GM19193 (cell line): ENCODE results near the gene FUT2.

Source experiments
- POLR2A ChIP-seq: IDR thresholded peaks from 4 replicates; pipeline ENCODE4 v1.6.1; 2011; ENCODE audit not compliant: insufficient read depth, insufficient read length; ENCODE audit errors: extremely low read depth

Gene FUT2

DNA sequence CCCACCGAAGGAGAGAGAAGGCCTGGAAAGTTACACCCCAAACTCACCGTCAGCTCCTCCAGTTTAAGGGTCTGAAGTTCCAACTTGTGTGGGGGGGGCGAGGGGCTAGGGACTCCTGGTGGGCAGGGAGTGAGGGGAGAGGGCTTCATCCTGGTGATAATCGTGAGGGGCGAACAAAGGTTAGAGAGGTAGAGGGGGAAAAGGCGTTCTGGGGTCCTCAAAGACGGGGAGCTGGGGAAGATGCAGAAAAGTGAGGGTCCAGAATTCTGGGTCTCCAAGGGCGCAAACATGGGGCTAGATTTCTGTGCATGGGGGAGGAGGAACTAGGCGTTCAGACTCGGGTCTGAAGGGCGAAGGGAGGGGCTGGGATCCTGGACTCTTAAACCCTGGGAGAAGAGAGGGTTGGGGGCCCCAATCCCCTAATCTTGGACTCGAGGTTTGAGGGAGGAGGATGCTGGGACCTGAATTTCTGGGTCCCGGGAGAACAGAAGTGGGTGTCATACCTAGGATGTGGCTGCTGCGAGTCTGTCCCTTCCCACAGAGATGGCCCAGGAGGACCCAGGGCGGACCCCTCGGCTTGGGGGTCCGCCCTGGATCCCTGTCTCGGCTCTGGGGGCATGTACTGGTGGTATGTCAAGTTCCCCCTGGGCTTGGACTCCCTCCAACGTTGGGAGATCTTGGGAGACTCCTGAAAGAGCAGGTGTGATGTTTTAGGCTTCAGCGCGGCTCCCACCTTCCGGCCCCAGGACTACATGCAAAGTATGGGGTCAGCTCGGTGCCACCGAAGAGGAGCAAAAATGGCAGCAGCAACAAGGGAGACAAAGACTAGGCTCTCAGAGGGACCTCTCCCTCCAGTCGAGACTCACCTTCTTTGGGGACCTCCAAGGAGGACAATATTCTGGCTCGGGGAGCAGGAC lies 19.2 kb downstream of the FUT2 start:
- TF ChIP-seq POLR2A: no peak

DNA sequence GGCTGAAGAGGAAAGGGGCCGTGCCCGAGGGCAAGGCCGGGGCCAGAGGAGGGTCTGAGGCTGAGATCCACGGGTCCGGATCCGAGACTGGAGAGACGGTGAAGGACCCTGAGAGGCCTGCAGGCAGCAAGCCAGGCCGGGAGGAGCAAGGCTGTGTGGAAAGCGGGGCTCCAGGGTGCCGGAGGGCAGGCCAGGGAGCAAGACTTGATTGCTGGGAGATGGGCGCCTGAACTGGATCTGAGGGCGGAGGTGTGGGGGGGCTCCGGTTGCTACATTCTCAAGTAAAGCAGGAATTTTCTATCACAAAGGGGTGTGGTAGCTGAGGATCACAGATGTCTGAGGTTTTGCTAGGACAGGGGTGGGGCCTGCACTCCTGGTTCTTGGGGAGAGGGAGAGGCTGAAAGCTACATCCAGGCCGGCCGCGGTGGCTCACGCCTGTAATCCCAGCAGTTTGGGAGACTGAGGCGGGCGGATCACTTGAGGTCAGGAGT lies 20.0 kb downstream of the FUT2 start:
- TF ChIP-seq POLR2A: no peak

DNA sequence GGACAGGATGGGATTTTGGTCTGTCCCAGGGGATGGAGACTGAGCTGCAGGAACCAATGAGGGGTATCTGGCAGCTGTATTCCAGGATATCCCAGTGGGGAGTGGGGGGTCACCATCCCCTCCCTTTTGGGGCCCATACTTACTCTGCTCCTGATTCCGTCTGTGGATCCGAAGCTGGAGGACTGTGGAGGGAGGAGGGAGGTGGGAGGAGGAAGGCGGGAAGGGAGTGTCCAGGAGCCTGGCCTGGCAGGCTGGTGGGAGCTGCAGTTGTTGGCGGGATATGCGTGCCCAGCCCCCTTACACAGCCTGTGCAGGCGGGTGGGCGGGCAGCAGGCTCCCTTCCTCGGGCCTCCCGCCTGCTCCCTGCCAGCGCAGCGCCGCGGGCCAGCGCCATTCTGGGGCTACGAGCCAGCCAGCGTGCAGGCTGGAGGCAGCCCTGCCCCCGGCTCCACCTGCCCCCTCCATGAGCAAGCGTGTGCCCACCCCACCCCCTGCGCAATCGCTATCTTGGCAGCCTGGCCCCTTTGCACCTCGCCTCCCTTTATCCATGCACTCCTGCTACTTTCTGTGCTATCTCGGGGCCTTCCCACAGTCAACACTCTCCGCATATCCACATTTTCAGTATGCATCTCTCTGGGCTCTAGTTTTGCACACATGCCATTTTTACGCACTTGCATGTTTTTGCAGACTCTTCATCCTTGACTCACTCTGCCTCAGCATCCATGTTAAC lies 21.0 kb downstream of the FUT2 start:
- TF ChIP-seq POLR2A: no peak

DNA sequence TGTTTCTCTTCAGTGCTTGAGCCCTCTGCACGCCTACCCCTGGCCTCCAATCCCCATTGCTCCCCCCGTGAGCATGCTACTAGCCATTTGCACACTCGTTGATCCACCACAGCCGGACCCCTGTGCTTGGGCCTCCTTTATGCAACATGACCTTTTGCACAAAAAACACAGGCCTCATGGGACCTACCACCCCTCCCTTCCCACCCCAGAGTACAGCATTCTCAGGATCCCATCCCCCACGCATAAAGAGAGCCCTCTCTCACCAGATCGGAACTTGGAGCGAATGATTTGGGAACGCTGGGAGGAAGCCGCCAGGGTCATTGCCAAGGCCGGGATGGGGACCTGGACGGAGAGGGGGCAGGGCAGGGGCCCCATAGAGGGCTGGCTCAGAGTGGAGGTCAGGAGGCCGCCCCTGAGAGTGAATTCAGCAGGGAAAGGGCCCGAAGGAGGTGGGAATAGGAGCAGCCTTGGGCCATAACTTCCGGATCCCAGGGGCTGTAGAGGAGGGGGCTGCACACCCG lies 23.0 kb downstream of the FUT2 start:
- no peak for TF ChIP-seq POLR2A

DNA sequence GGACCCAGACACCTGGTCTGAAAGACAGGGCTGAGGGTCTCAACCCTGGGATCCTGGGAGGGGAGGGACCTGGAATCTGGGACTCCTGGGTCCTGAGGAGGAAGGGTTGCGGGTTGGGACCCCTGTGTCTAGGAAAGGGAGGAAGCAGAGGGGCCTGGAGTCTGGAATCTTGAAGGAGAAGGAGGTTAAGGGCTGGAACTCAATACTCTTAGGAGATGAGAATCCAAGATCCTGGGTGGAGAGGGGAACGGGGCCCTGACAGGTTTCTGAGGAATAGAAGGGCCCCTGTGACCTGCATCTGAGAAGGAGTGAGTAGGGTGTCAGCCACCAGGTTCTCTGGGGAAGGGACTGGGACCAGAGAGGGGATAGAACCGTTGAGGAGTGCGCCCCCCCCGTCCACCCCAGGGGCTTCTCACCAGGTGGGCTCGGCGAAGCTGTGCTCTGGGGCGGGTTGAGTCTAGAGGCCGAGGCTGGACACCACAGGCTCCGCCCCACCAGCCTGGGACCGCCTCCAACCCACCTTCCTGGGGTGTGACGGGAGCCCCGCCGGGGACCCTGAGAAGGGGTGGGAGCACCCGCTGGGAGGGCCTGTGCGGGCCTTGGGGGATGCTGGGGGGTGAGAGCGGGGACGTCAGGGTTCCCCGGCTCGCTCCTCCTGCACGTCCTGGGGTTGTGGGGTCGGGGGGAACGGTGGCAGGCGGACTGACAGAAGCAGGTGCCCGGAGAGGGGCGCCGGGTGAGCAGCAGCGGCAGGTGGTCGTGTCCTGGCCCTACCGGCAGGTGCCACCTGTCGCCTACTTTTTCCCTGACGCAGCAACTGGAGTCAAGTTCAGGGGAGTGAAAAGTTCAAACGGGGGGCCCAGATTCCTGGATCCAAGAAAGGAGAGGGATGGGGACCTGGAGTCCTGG lies 23.7 kb downstream of the FUT2 start, which contains the start of gene MAMSTR:
TSS of gene MAMSTR (minus strand) at position 463 of the 909 bp plus-strand sequence. CDS start 694 bp downstream, outside the sequence.
- no peak for TF ChIP-seq POLR2A

DNA sequence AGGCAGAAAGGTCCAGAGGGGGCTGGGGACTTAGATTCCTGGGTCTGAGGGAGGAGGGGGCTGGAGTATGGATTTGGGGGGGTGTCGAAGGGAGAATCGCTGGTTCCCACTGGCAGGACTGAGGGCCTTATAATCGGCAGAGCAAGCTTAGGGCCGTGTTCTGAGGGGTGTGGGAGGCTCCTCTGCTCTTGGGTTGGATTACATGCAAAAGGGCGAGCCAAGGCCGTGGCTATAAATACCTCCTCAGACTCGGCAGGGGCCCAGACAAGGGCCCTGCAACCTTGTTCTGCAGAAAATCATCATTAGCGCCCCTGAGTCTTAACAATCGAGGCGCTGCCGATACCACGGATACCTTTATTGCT lies 24.5 kb downstream of the FUT2 start:
- no peak for TF ChIP-seq POLR2A

DNA sequence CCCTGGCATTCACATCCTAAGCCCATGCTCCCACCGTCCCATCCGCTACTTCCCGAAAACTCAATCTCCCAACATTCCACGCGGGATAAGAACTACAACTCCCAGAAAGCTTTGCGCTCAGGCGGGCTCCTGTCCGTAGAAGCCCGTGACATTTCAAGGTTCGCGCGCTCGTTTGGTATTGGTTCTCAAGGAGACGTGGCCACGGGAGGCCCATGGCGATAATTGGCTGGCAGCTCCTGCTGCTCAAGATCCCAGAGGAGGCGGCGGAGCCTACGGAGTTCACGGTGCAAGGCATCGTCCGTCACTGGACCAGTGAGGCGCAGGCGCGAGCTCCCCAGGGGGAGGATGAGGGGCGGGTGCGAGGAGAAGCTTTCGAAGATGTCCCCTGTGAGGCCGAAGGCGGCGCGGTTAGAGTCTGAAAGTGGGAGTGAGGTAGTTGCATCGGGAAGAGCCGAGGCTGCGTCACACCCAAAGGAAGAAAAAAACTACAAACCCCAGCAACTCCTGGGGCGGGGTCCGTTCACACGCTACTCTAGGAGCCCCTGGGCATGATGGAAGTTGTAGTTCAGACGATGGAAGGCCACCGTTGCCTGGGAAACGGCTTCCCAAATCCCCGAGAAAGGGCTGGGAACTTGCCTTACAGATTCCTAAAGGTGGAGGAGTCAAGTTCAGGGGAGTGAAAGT lies 25.0 kb downstream of the FUT2 start:
- peak; percentile 49 for TF ChIP-seq POLR2A

DNA sequence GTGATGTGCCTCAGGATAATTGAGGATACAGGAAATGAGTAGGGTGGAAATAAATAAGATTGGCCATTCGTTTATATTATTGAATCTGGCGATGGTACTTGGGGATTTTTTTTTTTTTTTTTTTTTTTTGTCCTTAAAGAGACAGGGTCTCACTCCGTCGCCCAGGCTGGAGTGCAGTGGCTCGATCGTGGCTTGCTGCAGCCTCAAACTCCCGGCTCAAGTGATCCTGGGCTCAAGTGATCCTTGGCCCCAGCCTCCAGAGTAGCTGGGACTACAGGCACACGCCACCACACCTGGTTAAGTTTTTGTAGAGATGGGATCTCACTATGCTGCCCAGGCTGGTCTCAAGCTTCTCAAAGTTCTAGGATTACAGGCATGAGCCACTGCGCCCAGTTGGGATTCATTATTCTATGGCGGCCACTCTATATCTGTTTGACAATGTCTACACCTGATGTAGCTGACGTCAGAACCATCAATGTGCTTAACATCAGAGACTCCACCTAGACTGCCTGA lies 26.5 kb downstream of the FUT2 start:
- no peak for TF ChIP-seq POLR2A

DNA sequence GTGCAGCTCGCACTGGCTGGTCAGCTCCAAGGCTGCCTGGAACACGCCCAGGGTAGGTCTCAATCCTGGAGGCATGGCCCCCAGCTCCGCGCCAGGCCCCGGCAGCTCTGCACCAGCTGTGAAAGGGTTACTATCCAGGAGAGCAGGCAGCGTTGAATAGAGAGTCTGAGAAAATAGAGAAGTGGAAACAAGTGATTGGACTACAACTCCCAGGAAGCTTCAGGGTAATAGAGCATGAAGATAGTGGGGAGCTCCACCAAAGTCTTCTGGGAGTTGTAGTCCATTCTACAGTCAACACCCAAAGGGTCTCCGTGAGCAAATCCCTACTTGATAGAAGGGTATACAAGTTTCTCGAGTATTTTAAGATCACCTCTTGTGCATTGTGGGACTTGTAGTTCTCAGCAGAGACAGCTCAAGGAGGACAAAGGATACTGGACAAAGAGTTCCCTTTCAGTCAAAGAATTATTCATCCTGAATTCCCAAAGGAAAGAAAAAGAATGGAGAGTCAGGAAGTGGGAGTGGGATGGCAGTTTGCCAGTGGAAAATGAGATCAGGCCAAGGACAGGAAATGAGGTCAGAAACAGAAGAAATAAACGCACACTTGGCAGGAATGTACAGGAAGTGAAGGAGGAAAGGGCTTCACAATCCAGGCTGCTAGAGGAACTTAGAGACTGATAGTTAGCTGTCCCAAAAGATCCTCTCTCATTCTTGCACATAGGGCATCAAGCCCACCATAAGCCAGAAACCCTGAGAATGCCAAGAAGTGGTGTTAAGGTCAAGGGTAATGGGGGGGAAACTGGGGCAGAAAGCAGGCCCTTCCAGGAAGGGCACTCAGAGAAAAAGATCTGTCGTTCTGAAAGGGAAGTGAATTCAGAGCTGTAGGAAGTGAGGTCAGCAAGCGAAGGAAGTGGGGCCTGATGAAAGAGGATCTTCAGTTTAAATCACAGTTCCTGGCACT lies 29.3 kb downstream of the FUT2 start:
- no peak for TF ChIP-seq POLR2A

DNA sequence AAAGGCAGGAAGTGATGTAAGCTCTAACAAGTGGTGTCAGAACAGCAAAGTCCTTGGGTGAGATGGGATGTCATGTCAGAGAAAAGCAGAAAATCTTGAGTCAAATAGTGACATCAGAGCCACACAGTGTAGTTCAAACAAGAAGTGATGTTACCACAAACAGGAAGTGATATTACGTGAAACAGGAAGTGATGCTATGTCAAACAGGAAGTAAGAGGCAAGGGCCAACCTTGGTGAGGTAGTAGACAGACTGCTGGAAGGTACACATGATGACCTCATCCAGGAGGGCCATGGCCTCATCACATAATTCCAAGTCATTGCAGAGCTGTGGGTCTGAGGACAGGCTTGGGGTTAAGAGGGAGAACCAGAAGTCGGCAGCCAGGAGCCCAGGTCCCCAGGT lies 30.8 kb downstream of the FUT2 start:
- no peak for TF ChIP-seq POLR2A

DNA sequence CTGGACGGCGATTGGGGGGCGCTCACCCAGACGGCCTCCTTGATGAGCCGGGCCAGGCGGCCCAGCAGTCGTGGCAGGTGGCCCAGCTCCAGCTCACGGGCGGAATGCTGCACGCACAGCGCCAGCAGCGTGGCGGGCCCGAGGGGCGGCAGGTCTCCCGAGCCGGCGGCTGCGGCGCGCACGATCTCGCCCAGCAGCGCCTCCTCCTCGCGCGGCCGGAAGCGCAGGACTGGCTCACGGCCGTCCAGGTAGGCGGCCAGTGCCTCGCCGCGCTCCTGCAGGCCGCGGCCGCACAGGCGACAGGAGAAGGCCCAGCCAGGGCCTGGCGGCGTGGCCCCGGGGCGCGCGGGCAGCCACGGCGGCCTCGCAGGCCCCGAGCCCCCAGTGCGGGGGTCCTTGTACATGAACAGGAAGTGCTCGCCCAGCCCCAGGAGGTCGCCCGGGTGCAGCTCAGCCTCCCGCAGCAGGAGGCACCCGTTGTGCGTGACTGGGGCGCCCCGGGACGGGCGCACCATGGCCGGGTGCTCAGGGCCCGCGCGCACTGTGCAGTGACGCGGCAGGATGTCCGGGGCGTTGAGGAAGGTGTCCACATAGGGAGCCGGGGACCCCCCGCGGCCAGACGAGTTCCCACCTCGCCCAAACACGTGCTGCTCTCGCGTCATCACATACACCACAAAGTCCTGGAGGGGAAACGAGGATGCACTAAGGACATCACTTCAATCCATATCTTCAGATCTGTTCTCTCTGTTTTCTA lies 33.3 kb downstream of the FUT2 start:
- TF ChIP-seq POLR2A: no peak

DNA sequence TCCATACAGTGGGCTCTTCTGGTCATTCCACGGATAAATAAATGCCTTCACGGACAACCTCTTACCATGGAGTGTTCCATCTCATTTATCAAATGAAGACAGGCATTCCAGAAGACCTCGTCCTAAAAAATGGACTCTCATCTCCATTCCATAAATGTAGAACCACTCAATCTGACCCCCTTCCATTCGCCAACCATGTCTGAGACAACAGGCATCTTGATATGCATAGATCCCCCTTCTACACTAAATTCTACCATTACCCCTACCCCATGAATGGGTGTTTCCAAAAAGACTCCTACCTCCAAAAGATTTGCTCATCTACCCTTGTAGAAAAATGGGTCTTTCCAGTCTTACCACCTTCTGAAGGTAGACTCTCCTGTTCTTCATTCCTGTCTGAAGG lies 35.7 kb downstream of the FUT2 start:
- TF ChIP-seq POLR2A: no peak
